Testis (tissue), 3 donors: ENCODE measurements around the gene DDC. TPM values are rescaled to one million over a fixed set of nuclear protein-coding genes. Genes with fewer than 3 reads are reported as not detected.

Experiments used
- DNase-seq: peaks from one replicate; pipeline ENCODE4 v3.0.0-alpha.2; 2019
- H3K27ac ChIP-seq, 2 donors: fragments of 200-600 bp; sonication (generic); one replicate each; pipeline ENCODE4 v1.5.1; 2019
- H3K27me3 ChIP-seq: fragments of 200-600 bp; sonication (generic); one replicate; pipeline ENCODE4 v1.5.1; 2019
- H3K36me3 ChIP-seq: fragments of 200-600 bp; sonication (generic); one replicate; pipeline ENCODE4 v1.5.1; 2017; ENCODE audit warnings: low read depth; ENCODE audit errors: missing control alignments
- H3K4me1 ChIP-seq: fragments of 200-600 bp; sonication (generic); one replicate; pipeline ENCODE4 v1.5.1; 2019
- H3K4me3 ChIP-seq, 2 donors: fragments of 200-600 bp; sonication (generic); one replicate each; pipeline ENCODE4 v1.5.1; 2017 to 2019
- H3K9me3 ChIP-seq: fragments of 200-600 bp; sonication (generic); one replicate; pipeline ENCODE4 v1.5.1; 2017
- POLR2A ChIP-seq: fragments of 450-650 bp; IDR thresholded peaks from one replicate; pipeline ENCODE4 v1.6.1; 2017; ENCODE audit warnings: antibody characterized with exemption, mild to moderate bottlenecking, moderate library complexity
- whole genome bisulfite sequencing, 2 donors: methylation state at CpG; one replicate each; pipeline ENCODE4 v1.1.5; 2018; 5-methylcytosine and 5-hydroxymethylcytosine counted together
- intact Hi-C: fragments of 100-400 bp; cut with DNase I; formaldehyde crosslinking; loops from one replicate; pipeline ENCODE4 v1.15.1; 2023; ENCODE audit warnings: low total_unique reads
- polyA plus RNA-seq: library from polyadenylated mRNA; stranded (reverse); fragments of 350-450 nt; fragmentation: Illumina TruSeq; extraction: RNeasy Lipid Tissue Mini Kit (QIAGEN cat#74804); gene quantifications from one replicate; pipeline ENCODE4 v1.2.3, GENCODE V29; 2014; ENCODE audit warnings: low read depth, low replicate concordance; ENCODE audit not compliant: insufficient read depth
- total RNA-seq, 2 donors: library from RNA; depleted of rRNA; stranded (reverse); fragments of >200 nt; gene quantifications; one replicate each; pipeline ENCODE4 v1.2.3, GENCODE V29; 2016
- TF ChIP-seq, protein P1 (sequence below), 3 experiments: fragments of 450-650 bp in 2 of 3; fragments of 200-600 bp in 1 of 3; sonication (generic) in 1 of 3; IDR thresholded peaks; one replicate each; pipeline ENCODE4 v1.5.1; 2016 to 2019; ENCODE audit warnings: antibody characterized with exemption in 3 of 3, mild to moderate bottlenecking in 2 of 3, moderate library complexity in 1 of 3

DDC gene
- total and polyA plus RNA-seq, 3 donors from 2014 or later, result 1.2 to 4.1 (median 3.3) TPM

GRCh38 chr7:50594136-50594535, 28.9 kb upstream of the DDC start:
- Histone ChIP-seq H3K4me1 (peaks cover 6% of the 10 kb centered on the region), H3K9me3 (no peaks in the 10 kb centered on the region), H3K4me3 (no peak overlapping the region), H3K27ac (no peak overlapping the region), H3K36me3 (no peaks in the 10 kb centered on the region), H3K27me3 (no peaks in the 10 kb centered on the region)
- no peak for DNase-seq
- no peak for TF ChIP-seq POLR2A
- TF ChIP-seq, protein P1, sequence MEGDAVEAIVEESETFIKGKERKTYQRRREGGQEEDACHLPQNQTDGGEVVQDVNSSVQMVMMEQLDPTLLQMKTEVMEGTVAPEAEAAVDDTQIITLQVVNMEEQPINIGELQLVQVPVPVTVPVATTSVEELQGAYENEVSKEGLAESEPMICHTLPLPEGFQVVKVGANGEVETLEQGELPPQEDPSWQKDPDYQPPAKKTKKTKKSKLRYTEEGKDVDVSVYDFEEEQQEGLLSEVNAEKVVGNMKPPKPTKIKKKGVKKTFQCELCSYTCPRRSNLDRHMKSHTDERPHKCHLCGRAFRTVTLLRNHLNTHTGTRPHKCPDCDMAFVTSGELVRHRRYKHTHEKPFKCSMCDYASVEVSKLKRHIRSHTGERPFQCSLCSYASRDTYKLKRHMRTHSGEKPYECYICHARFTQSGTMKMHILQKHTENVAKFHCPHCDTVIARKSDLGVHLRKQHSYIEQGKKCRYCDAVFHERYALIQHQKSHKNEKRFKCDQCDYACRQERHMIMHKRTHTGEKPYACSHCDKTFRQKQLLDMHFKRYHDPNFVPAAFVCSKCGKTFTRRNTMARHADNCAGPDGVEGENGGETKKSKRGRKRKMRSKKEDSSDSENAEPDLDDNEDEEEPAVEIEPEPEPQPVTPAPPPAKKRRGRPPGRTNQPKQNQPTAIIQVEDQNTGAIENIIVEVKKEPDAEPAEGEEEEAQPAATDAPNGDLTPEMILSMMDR (IDR thresholded peaks at IDR 0.05), result no peak
- intact Hi-C loops, result no loop called here
- WGBS, 2 donors, result 81 to 82% methylated on average over 4 of the region's 4 CpGs

- intact Hi-C loops, result no loop called here
- Histone ChIP-seq H3K4me1 (peaks cover 6% of the 10 kb centered on the region), H3K9me3 (no peaks in the 10 kb centered on the region), H3K4me3 (no peak overlapping the region), H3K27me3 (no peaks in the 10 kb centered on the region), H3K36me3 (no peaks in the 10 kb centered on the region), H3K27ac (no peak overlapping the region)
- DNase-seq, result no peak
- no peak for TF ChIP-seq POLR2A
- TF ChIP-seq, protein P1 (IDR thresholded peaks at IDR 0.05), result no peak
- 87 to 94% methylated on average over 11 to 13 of the region's 13 CpGs for WGBS, 2 donors
Observed at GRCh38 chr7:50592940-50593339, 27.7 kb upstream of the DDC start.

DNA sequence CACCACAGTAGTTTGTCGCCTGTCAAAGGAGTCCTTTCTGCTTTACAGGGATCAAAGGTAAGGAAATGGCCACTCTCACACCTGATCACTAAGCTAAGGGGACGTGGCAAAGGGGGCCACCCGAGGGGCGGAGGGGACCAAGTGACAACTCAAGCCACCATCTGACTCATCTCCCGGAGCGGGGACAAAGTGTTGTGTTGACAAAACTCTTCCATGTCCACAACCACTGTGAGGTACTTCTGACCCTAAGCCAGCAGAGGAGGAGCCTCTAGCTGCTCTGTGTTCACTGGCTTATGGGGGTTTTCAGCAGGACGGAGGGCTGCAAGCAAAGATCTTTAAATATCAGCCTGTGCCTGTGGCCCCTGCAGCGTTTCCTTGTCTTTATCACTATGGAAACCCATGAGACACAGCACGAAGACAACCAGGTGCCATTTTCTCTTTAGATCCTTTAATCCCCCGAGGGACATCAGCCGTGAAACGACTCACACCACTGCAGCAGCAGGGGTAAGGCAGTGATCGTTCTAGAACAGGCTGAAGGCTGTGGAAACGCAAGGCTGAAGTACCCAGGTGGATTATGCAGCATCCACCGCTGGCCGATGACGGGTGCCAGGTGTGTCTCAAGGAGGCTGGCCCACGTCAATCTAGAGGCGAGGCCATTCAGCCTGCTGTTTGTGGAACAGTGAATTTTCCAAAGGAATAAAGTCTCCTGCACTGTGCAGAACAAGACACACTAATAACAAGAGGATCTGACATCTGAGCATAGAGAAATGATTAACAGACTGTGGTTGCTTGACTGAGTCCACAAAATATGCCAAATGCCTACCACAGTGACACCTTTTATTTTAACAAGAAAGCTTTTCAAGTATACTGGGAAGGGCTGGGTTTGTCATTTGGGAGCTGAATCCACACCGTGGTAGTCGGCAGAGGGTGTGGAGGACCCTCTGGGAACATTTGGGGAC, 26.6 kb upstream of the DDC start:
- no peaks in the 10 kb centered on the region for H3K27me3 ChIP-seq
- intact Hi-C loops, result no loop called here
- H3K9me3 ChIP-seq, result no peaks in the 10 kb centered on the region
- no peak for DNase-seq
- 86 to 88% methylated on average over 21 of the region's 21 CpGs for WGBS, 2 donors
- no peak overlapping the region for H3K27ac ChIP-seq
- H3K36me3 ChIP-seq, result no peaks in the 10 kb centered on the region
- H3K4me3 ChIP-seq, result no peak overlapping the region
- no peak for TF ChIP-seq POLR2A
- TF ChIP-seq, protein P1 (IDR thresholded peaks at IDR 0.05), result no peak
- H3K4me1 ChIP-seq, result peaks cover 6% of the 10 kb centered on the region

GRCh38 chr7:50591098-50591479, 25.9 kb upstream of the DDC start:
- H3K4me1 ChIP-seq, result peaks cover 6% of the 10 kb centered on the region
- H3K9me3 ChIP-seq, result no peaks in the 10 kb centered on the region
- no peak overlapping the region for H3K4me3 ChIP-seq
- H3K27ac ChIP-seq, result no peak overlapping the region
- no peak for TF ChIP-seq POLR2A
- TF ChIP-seq, protein P1 (IDR thresholded peaks at IDR 0.05), result no peak
- no peaks in the 10 kb centered on the region for H3K27me3 ChIP-seq
- H3K36me3 ChIP-seq, result no peaks in the 10 kb centered on the region
- no peak for DNase-seq
- WGBS, 2 donors, result 89 to 94% methylated on average over 5 of the region's 5 CpGs
- intact Hi-C loops, result no loop called here
